Spleen (tissue), 11 donors: ENCODE data around the gene DNTT. TPM values are rescaled to one million over a fixed set of nuclear protein-coding genes. Genes with fewer than 3 reads are reported as not detected.

Experiments
- DNase-seq: peaks from one replicate; pipeline ENCODE4 v3.0.0-alpha.2; 2020
- H3K27ac ChIP-seq, 8 donors: fragments of 200-600 bp; sonication (generic) in 7 of 8; 1 replicate in 4 of 8; 2 replicates in 4 of 8; pipeline versions ENCODE4 v1.5.0 to v1.8.0; 2016 to 2021; ENCODE audit warnings: inconsistent platforms in 4 of 8, mild to moderate bottlenecking in 4 of 8, moderate library complexity in 1 of 8
- H3K27me3 ChIP-seq, 7 donors: fragments of 200-600 bp; sonication (generic) in 6 of 7; replicated peaks in 1 of 7; 1 replicate in 4 of 7; 2 replicates in 3 of 7; pipeline versions ENCODE4 v1.5.0 to v1.8.0; 2016 to 2021; ENCODE audit warnings: inconsistent platforms in 3 of 7, mild to moderate bottlenecking in 1 of 7
- H3K36me3 ChIP-seq, 6 donors: fragments of 200-600 bp; sonication (generic) in 5 of 6; 1 replicate in 4 of 6; 2 replicates in 2 of 6; pipeline versions ENCODE4 v1.5.0 to v1.8.0; 2016 to 2021; ENCODE audit warnings: inconsistent platforms in 2 of 6
- H3K4me1 ChIP-seq, 6 donors: fragments of 200-600 bp; sonication (generic) in 5 of 6; 1 replicate in 3 of 6; 2 replicates in 3 of 6; pipeline versions ENCODE4 v1.5.0 to v1.8.0; 2016 to 2021; ENCODE audit warnings: inconsistent platforms in 3 of 6
- H3K4me3 ChIP-seq, 8 donors: fragments of 200-600 bp; sonication (generic) in 7 of 8; 1 replicate in 4 of 8; 2 replicates in 4 of 8; pipeline versions ENCODE4 v1.5.0 to v1.8.0; 2016 to 2021; ENCODE audit warnings: inconsistent platforms in 4 of 8, mild to moderate bottlenecking in 4 of 8, moderate library complexity in 2 of 8
- H3K9me3 ChIP-seq, 8 donors: fragments of 200-600 bp; sonication (generic) in 7 of 8; 1 replicate in 4 of 8; 2 replicates in 4 of 8; pipeline versions ENCODE4 v1.5.0 to v1.8.0; 2016 to 2021; ENCODE audit warnings: inconsistent platforms in 4 of 8
- POLR2A ChIP-seq, 3 donors: fragments of 450-650 bp; IDR thresholded peaks; one replicate each; pipeline ENCODE4 v1.5.1; 2017; ENCODE audit warnings: antibody characterized with exemption in 3 of 3, mild to moderate bottlenecking in 1 of 3
- POLR2AphosphoS5 ChIP-seq, 3 donors: sonication (generic); formaldehyde crosslinking; IDR thresholded peaks; one replicate each; pipeline ENCODE4 v1.5.1; 2017; ENCODE audit warnings: antibody characterized with exemption in 3 of 3
- WGBS, 5 donors: extraction: QIAGEN DNeasy Blood & Tissue Kit in 3 of 5; methylation state at CpG; one replicate each; pipeline versions ENCODE4 v1.1.5 to v1.1.7; 2013 to 2018; 5-methylcytosine and 5-hydroxymethylcytosine counted together
- intact Hi-C: fragments of 100-400 bp; cut with DNase I; formaldehyde crosslinking; loops from one replicate; pipeline ENCODE4 v1.15.0; 2023; ENCODE audit warnings: low total_unique reads
- polyA plus RNA-seq, 3 donors: library from polyadenylated mRNA; stranded (reverse); fragments of 200-250 nt; gene quantifications; one replicate each; pipeline ENCODE4 v1.2.1, GENCODE V29; 2013
- total RNA-seq, 7 donors: library from RNA; depleted of rRNA in 3 of 7; stranded (reverse); fragments of >200 nt in 3 of 7; fragmentation: NEBNext Ultra II Directional in 4 of 7; extraction: Animal tissue kit (Norgen Biotek cat#: 25700) in 4 of 7; gene quantifications; one replicate each; pipeline versions ENCODE4 v1.1.0 to v1.2.1, GENCODE V29; 2016 to 2021
- TF ChIP-seq, protein P1 (sequence below), 11 experiments: fragments of 200-600 bp in 7 of 11; fragments of 450-650 bp in 4 of 11; sonication (generic) in 4 of 11; IDR thresholded peaks in 8 of 11; conservative IDR thresholded peaks in 3 of 11; 1 replicate in 7 of 11; 2 replicates in 4 of 11; pipeline versions ENCODE4 v1.4.0 to v1.8.0; 2016 to 2021; ENCODE audit warnings: antibody characterized with exemption in 11 of 11, inconsistent platforms in 4 of 11, mild to moderate bottlenecking in 1 of 11
- donor health status: healthy with polysubstance abuse.
- donor health status: DM: no; HTN: no; CAD: no; lungs with moderate emphysema.
- donor health status: DM: no; HTN: no; CAD: no.
- donor health status: Bipolar disorder and iron deficiency.
- donor health status: healthy.
- donor health status: DM: no; HTN: no; CAD: no.
- donor health status: DM: yes; HTN: yes; CAD: no.

Gene DNTT
- total and polyA plus RNA-seq, 10 donors, result 0.08 to 0.59 TPM; not detected in 8

DNA sequence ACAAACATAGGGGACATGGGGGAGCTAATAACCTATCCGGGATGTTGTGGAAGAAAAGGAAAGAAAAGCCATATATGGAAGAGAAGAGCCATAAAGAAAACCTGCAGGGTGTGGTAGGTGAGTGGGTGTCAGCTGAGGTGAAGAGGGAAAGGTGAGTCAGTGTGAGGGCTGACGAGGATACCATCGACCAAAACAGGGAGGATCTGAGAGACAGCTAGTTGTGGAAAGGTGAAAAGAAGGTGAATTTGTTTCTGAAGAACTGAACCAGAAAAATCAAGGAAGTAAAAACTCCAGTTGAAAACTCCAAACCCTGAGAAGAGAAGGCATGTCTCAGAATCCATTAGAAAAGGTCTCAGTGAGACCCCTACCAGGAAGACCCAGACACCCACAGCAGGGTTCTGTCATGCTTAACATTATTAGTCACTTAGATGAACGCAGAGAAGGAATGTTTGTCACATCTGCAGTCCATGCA is 37.0 kb upstream of the DNTT start:
- no peaks in the 10 kb centered on the region for H3K27me3 ChIP-seq
- peak overlapping the region in 4 of 8 donors; percentile 43 to 72 (median 50) for H3K4me3 ChIP-seq
- no peaks in the 10 kb centered on the region for H3K9me3 ChIP-seq
- peaks cover 0 to 79% (median 28%) of the 10 kb centered on the region in 6 donors for H3K4me1 ChIP-seq
- no peak for DNase-seq
- H3K36me3 ChIP-seq, result peaks cover 0 to 11% (median 0%) of the 10 kb centered on the region in 6 donors
- intact Hi-C loops, result no loop called here
- WGBS, 5 donors, result 61 to 78% (median 67%) methylated on average over 4 of the region's 4 CpGs
- TF ChIP-seq POLR2AphosphoS5 (IDR thresholded peaks at IDR 0.05) (no peak), POLR2A (IDR thresholded peaks at IDR 0.05) (no peak)
- TF ChIP-seq, protein P1, sequence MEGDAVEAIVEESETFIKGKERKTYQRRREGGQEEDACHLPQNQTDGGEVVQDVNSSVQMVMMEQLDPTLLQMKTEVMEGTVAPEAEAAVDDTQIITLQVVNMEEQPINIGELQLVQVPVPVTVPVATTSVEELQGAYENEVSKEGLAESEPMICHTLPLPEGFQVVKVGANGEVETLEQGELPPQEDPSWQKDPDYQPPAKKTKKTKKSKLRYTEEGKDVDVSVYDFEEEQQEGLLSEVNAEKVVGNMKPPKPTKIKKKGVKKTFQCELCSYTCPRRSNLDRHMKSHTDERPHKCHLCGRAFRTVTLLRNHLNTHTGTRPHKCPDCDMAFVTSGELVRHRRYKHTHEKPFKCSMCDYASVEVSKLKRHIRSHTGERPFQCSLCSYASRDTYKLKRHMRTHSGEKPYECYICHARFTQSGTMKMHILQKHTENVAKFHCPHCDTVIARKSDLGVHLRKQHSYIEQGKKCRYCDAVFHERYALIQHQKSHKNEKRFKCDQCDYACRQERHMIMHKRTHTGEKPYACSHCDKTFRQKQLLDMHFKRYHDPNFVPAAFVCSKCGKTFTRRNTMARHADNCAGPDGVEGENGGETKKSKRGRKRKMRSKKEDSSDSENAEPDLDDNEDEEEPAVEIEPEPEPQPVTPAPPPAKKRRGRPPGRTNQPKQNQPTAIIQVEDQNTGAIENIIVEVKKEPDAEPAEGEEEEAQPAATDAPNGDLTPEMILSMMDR (IDR thresholded peaks at IDR 0.05 in 8 of 11, conservative IDR thresholded peaks at IDR 0.05 in 3 of 11), result no peak
- H3K27ac ChIP-seq, result peak overlapping the region in 2 of 8 donors; percentile 30 to 86

DNA sequence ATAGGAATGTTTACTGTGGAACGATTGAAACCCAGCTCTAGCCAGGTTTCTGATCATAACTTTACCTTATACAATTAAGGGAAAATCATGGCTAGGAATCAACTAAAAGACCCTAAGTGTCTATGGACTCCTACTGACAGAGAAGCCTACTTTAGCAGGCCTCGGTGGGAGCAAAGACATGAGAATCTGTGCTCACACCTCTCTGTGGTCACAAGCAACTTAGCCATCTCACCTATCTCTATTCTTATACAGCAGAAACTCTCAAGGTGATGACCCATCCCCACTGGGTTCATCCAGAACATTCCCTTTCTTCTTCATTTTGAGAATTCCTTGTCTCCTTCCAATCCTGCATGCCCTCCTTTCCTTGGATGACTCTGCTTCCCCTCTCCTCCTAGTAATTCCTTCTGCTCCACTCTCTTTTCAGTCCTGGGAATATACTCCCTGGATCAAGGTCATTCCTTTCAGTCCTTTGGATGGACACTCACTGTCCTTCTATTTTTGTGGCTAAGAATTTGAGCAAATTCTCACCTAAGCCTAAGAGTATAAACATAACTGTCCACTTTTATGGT is 35.8 kb upstream of the DNTT start:
- TF ChIP-seq POLR2AphosphoS5 (IDR thresholded peaks at IDR 0.05) (no peak), POLR2A (IDR thresholded peaks at IDR 0.05) (no peak)
- TF ChIP-seq, protein P1 (IDR thresholded peaks at IDR 0.05 in 8 of 11, conservative IDR thresholded peaks at IDR 0.05 in 3 of 11), result no peak
- Histone ChIP-seq H3K9me3 (no peaks in the 10 kb centered on the region), H3K27me3 (no peaks in the 10 kb centered on the region), H3K4me3 (peak overlapping the region in 7 of 8 donors; percentile 31 to 72 (median 47)), H3K36me3 (peaks cover 0 to 11% (median 0%) of the 10 kb centered on the region in 6 donors), H3K27ac (peak overlapping the region in 3 of 8 donors; percentile 80 to 86 (median 85)), H3K4me1 (peaks cover 0 to 79% (median 27%) of the 10 kb centered on the region in 6 donors)
- DNase-seq, result no peak
- WGBS, 5 donors, result 69 to 80% (median 74%) methylated on average over 2 of the region's 2 CpGs
- intact Hi-C loops, result no loop called here

DNA sequence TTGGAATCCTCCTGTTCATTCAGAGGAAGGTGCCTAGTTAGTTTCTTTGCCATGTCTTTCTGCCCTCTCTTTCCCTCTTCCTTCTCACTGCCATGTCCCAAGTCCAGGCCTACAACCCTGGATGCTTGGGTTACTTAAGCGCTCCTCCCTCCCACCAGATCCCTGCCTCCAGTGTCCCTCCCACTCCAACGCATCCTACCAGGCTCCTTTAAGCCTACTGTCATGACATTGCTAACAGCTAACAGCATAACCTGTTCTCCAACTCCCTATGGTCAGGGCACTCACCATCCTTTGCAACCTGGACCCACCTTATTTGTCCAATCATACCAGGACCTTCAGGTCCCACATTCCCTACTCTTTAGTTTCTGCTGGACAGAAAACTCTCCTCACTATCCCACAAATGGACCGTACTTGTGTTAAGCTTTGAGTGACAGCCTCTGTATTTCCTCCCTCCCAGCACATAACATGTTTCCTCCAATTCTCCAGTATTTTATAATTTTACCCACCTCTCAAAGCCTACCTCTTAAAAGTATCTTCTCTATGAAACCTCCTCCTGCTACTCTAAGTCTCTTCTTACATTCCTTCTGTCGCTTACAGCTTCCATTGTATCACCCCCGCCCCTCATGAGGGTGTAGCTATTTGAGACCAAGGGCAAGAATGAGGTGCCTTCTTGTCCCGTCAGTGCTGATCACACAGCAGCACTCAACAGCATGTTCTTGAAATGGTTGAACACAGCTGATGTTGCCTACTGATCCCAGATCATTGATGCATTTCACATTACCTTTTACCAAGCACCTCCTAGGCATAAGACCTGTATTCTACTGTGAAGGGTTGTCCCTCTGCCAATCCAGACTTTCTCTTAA is 34.6 kb upstream of the DNTT start:
- no peak for DNase-seq
- Histone ChIP-seq H3K9me3 (no peaks in the 10 kb centered on the region), H3K36me3 (peaks cover 0 to 11% (median 0%) of the 10 kb centered on the region in 6 donors), H3K27ac (peak overlapping the region; percentile 42 to 86 (median 74)), H3K4me3 (peak overlapping the region; percentile 31 to 72 (median 45)), H3K27me3 (no peaks in the 10 kb centered on the region), H3K4me1 (peaks cover 0 to 77% (median 26%) of the 10 kb centered on the region in 6 donors)
- 62 to 78% (median 70%) methylated on average over 6 of the region's 6 CpGs for WGBS, 5 donors
- intact Hi-C loops, result no loop called here
- TF ChIP-seq POLR2A (IDR thresholded peaks at IDR 0.05) (no peak), POLR2AphosphoS5 (IDR thresholded peaks at IDR 0.05) (peak in 1 of 3 donors; percentile 24)
- TF ChIP-seq, protein P1 (IDR thresholded peaks at IDR 0.05 in 8 of 11, conservative IDR thresholded peaks at IDR 0.05 in 3 of 11), result no peak

DNA sequence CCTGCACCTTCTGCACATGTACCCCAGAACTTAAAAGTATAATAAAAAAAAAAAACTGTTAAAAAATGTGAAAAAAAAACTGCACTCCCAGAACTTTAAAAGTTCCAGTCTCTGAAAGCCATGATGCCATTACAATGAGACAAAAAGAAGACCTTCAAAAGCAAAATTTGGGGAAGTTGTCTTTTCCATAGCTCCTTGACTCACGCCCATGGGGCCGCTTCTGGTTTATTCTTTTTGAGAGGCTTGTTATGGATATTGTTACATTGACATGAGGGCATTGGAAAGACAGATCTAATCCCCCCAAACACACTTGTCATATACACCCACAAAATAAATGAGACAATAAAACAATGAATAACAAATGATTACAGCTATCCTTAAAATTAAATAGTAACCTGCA is 33.7 kb upstream of the DNTT start:
- peaks cover 0 to 73% (median 25%) of the 10 kb centered on the region in 6 donors for H3K4me1 ChIP-seq
- H3K4me3 ChIP-seq, result peak overlapping the region; percentile 31 to 72 (median 45)
- DNase-seq, result no peak
- H3K27me3 ChIP-seq, result no peaks in the 10 kb centered on the region
- H3K9me3 ChIP-seq, result no peaks in the 10 kb centered on the region
- peaks cover 0 to 11% (median 0%) of the 10 kb centered on the region in 6 donors for H3K36me3 ChIP-seq
- H3K27ac ChIP-seq, result peak overlapping the region; percentile 55 to 86 (median 74)
- intact Hi-C loops, result no loop called here
- no peak for TF ChIP-seq POLR2A (IDR thresholded peaks at IDR 0.05)
- TF ChIP-seq, protein P1 (IDR thresholded peaks at IDR 0.05 in 8 of 11, conservative IDR thresholded peaks at IDR 0.05 in 3 of 11), result no peak
- TF ChIP-seq POLR2AphosphoS5 (IDR thresholded peaks at IDR 0.05), result no peak
- WGBS, 5 donors, result 45 to 65% (median 55%) methylated on average over 2 of the region's 2 CpGs
